Measurements from ENCODE around the gene KIF5C. TPM values are rescaled to one million over a fixed set of nuclear protein-coding genes. Genes with fewer than 3 reads are reported as not detected.

Gene KIF5C
- total and polyA plus RNA-seq, 8 donors, result under 0.01 to 14.7 (median 2.4) TPM

- no peak overlapping the region for H3K27ac ChIP-seq
- no peak for DNase-seq
- no peaks in the 10 kb centered on the region for H3K4me1 ChIP-seq
- H3K9me3 ChIP-seq, result no peaks in the 10 kb centered on the region
- H3K27me3 ChIP-seq, result no peaks in the 10 kb centered on the region
- H3K36me3 ChIP-seq, result no peaks in the 10 kb centered on the region
- intact Hi-C loops (cut with DNase I; ENCODE audit: low total_unique reads), result no loop called here
- TF ChIP-seq EP300 (IDR thresholded peaks at IDR 0.05), result no peak
- TF ChIP-seq POLR2A (IDR thresholded peaks at IDR 0.05), result no peak
- TF ChIP-seq POLR2AphosphoS5 (IDR thresholded peaks at IDR 0.05), result no peak
- TF ChIP-seq, protein P1, sequence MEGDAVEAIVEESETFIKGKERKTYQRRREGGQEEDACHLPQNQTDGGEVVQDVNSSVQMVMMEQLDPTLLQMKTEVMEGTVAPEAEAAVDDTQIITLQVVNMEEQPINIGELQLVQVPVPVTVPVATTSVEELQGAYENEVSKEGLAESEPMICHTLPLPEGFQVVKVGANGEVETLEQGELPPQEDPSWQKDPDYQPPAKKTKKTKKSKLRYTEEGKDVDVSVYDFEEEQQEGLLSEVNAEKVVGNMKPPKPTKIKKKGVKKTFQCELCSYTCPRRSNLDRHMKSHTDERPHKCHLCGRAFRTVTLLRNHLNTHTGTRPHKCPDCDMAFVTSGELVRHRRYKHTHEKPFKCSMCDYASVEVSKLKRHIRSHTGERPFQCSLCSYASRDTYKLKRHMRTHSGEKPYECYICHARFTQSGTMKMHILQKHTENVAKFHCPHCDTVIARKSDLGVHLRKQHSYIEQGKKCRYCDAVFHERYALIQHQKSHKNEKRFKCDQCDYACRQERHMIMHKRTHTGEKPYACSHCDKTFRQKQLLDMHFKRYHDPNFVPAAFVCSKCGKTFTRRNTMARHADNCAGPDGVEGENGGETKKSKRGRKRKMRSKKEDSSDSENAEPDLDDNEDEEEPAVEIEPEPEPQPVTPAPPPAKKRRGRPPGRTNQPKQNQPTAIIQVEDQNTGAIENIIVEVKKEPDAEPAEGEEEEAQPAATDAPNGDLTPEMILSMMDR (IDR thresholded peaks at IDR 0.05), result no peak
- no peak overlapping the region for H3K4me3 ChIP-seq
Observed at GRCh38 chr2:148974095-148974494, 99.1 kb downstream of the KIF5C start.

DNA sequence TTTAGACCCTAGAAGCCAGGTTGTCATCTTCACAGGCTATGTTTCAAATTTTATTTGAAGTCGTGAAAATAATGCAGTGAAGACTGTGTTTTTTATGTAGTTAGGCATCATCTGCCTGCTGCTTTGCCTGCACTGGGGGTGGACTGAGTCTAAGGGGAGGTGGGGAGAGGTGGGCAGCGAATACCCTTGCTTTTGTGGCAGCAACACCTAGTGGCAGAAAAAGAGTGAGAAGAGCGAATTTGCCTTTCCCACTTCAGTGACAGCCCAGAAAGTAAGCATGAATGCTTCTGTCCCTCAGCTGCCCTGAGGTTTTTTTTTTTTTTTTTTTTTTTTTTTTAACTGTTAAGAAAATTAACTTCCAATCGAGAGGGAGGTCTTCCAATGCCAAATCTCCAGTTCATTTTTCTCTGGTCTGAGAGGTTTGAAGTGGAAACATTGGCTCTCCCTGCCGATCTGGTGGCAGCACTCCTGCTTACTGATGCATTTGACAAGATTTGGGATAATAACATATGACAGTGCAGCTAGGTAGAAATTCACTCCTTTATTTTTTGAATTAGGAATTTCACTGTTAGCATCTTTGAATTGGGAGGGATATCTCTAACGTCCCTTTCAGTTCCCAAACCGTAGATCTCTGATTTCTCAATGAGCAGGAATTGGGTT is 103.1 kb downstream of the KIF5C start:
- 61 to 74% (median 70%) methylated on average over 7 of the region's 7 CpGs for WGBS, 5 donors
- no peak overlapping the region for H3K4me3 ChIP-seq
- H3K27ac ChIP-seq, result no peak overlapping the region
- H3K4me1 ChIP-seq, result no peaks in the 10 kb centered on the region
- H3K36me3 ChIP-seq, result no peaks in the 10 kb centered on the region
- no peak for DNase-seq
- no peaks in the 10 kb centered on the region for H3K27me3 ChIP-seq
- intact Hi-C loops (cut with DNase I; ENCODE audit: low total_unique reads), result no loop called here
- TF ChIP-seq EP300 (IDR thresholded peaks at IDR 0.05) (no peak), POLR2A (IDR thresholded peaks at IDR 0.05) (no peak), POLR2AphosphoS5 (IDR thresholded peaks at IDR 0.05) (no peak)
- TF ChIP-seq, protein P1 (IDR thresholded peaks at IDR 0.05), result no peak
- no peaks in the 10 kb centered on the region for H3K9me3 ChIP-seq

- no peak for DNase-seq
- Histone ChIP-seq H3K27me3 (no peaks in the 10 kb centered on the region), H3K4me3 (no peak overlapping the region), H3K27ac (no peak overlapping the region), H3K9me3 (no peaks in the 10 kb centered on the region), H3K36me3 (no peaks in the 10 kb centered on the region), H3K4me1 (no peaks in the 10 kb centered on the region)
- no peak for TF ChIP-seq POLR2A (IDR thresholded peaks at IDR 0.05)
- no peak for TF ChIP-seq POLR2AphosphoS5 (IDR thresholded peaks at IDR 0.05)
- no peak for TF ChIP-seq EP300 (IDR thresholded peaks at IDR 0.05)
- TF ChIP-seq, protein P1 (IDR thresholded peaks at IDR 0.05), result no peak
- 48 to 57% (median 52%) methylated on average over 2 of the region's 2 CpGs for WGBS, 5 donors
- intact Hi-C loops (cut with DNase I; ENCODE audit: low total_unique reads), result no loop called here
Observed at GRCh38 chr2:148978706-148979105, 103.7 kb downstream of the KIF5C start.

DNA sequence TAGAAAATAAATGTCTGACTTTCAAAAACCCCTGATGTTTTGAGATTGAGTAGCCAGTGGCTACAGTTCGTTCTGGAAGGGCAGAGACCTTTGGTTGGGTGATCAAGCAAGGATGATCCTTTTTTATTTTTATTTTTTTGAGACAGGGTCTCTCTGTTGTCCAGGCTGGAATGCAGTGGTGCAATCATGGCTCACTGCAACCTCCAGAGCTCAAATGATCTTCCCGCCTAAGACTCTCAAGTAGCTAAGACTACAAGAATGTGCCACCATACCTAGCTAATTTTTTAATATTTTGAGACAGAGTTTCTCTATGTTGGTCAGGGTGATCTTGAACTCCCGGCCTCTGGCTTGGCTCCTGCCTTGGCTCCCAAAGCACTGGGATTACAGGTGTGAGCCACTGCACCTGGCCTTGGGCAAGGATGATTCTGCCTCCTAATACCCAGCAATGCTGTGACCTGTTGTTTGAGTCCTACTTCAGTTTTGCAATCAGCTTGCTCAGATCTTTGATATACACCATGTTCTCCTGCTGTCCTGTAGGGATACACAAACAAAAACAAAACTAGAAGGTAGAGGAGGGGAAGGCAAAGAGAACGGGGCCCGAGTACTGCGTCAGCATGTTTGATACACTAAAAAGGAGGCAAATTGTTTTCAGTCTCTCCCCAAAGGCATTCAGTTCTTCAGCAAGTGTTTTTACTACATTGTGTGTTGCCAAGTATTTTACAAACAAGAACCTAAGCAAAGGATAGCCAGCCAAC is 104.3 kb downstream of the KIF5C start:
- no peak overlapping the region for H3K4me3 ChIP-seq
- TF ChIP-seq, protein P1 (IDR thresholded peaks at IDR 0.05), result no peak
- TF ChIP-seq POLR2A (IDR thresholded peaks at IDR 0.05) (no peak), EP300 (IDR thresholded peaks at IDR 0.05) (no peak), POLR2AphosphoS5 (IDR thresholded peaks at IDR 0.05) (no peak)
- H3K27me3 ChIP-seq, result no peaks in the 10 kb centered on the region
- intact Hi-C loops (cut with DNase I; ENCODE audit: low total_unique reads), result no loop called here
- 78 to 90% (median 89%) methylated on average over 6 of the region's 6 CpGs for WGBS, 5 donors
- H3K36me3 ChIP-seq, result peaks cover 0 to 3% (median 0%) of the 10 kb centered on the region in 4 donors
- DNase-seq, result no peak
- no peak overlapping the region for H3K27ac ChIP-seq
- H3K4me1 ChIP-seq, result no peaks in the 10 kb centered on the region
- H3K9me3 ChIP-seq, result no peaks in the 10 kb centered on the region

All from stomach (tissue), 9 donors.